Amygdala (tissue), 56 donors: ENCODE results near the gene FBXO47.

ENCODE experiments used
- DNase-seq, 56 donors: peaks; one replicate each; lab custom pipeline; 2025; lab: John Stamatoyannopoulos, UW

The FBXO47 gene

GRCh38 chr17:38908676-38909181 is 58.5 kb downstream of the FBXO47 start:
- DNase-seq: no peak

DNA sequence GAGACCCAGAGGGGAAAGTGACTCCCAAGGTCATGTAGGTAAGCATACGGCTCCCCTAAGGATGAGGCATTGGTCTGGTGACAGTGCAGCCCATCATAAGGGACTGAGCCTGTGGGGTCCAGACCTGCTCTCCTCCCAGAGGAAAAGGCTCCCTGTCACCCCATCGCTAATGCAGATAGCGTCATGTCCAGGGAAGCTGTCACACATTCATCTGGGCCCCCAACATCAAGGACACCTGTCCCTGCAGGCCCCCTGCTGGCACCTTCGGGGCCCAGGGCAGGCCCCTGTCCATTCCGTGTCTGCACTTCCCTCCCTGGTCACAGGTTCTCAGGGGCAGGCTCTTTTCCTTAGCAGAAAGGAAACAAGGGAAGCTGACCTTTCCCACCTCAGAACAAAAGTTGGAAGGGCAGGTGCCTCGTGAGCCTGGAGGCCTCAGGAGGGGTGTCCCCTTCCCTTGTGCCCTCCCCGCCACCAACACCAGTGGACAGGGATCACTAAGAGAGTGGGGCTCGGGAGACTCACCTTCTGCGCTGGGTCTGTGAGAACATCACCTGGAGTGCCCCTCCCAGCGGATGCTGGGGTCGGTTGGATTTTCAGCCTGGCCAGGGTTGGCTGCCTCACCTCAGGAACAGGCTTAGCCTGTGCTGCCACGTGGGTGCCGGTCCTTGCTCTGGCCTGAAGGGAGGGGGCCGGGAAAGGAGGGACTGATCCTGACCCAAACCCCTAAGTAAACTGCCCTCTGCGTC is 59.1 kb downstream of the FBXO47 start:
- no peak for DNase-seq

GRCh38 chr17:38906460-38907228 is 60.6 kb downstream of the FBXO47 start:
- no peak for DNase-seq

DNA sequence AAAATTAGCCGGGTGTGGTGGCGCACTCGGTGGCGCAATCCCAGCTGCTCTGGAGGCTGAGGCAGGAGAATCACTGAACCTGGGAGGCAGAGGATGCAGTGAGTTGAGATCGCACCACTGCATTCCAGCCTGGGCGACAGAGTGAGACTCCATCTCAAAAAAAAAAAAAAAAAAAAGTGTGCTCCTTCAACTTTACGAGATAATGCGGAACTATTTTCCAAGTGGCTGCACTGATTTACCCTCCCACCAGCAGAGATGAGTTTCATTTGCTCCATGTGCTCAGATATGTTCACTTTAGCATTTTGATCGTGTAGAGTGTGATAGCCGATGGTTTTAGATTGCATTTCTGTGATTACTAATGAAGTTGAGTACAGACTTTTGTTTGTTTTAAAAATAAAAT is 61.8 kb downstream of the FBXO47 start:
- DNase-seq: no peak

DNA sequence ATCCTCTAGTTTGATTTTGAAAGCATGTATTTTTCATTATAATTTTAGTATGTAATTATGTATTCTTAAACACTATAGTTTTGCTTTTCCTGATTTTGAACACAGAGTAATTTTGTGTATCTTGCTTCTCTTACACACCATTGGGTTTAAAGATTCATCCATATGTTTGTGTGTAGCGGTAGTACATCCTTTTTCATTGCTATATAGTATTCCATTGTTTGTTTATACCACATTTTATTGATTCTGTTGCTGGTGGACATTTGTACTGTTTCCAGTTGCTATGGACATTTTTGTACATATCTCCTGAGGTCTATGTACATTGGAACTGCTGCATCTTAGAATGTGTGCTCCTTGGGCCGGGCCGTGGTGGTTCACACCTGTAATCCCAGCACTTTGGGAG is 62.3 kb downstream of the FBXO47 start:
- DNase-seq: no peak

GRCh38 chr17:38903404-38903803 is 63.8 kb downstream of the FBXO47 start:
- no peak for DNase-seq

- peak in 3 of 56 donors; percentile 16 to 27 (median 24) for DNase-seq
Observed at GRCh38 chr17:38900978-38901656, 66.1 kb downstream of the FBXO47 start.

DNA sequence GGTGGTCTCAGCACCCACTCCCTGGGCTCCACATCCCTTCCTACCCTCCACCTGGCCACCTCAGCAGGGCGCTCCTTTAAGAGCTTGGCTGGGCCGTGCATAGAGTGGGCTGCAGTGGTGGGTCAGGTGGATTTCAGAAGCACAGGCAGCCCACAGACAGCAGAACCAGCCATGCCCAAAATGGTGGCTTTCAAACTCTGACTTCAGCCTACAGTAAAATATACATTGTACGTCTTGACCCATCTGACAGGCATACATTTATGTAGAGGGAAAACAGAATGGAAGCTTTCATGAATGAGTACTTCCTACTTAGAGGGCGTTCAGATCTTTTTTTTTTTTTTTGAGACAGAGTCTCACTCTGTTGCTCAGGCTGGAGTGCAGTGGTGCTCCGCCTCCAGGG is 67.8 kb downstream of the FBXO47 start:
- DNase-seq: no peak

DNA sequence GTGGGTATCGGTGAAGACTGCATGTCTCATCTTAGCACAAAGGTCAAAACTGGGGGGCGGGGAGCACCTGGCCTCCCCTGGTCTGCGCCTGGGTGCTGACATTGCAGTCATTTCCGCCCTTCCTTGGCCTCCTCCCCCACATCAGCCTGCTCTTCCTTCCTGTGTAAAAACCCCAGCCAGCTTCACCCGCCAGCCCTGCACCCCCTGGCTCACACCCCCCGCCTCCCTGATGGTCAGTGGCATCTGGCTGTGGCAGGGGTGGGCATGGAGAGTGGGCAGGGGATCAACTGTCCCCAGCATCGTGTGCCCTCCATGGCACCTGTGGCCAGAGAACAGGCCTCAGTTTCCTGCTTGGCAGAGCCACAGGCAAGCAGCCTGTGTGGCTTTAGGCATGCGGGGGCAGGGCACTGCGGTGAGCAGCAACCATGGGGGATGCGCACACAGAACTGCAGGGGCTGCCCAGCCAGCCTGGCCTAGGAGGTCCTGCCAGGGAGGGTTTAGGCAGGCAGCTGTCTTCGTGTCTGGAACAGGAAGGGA is 68.3 kb downstream of the FBXO47 start:
- DNase-seq: peak in 1 of 56 donors; percentile 30

- no peak for DNase-seq
Observed at GRCh38 chr17:38898291-38898679, 68.9 kb downstream of the FBXO47 start.

DNA sequence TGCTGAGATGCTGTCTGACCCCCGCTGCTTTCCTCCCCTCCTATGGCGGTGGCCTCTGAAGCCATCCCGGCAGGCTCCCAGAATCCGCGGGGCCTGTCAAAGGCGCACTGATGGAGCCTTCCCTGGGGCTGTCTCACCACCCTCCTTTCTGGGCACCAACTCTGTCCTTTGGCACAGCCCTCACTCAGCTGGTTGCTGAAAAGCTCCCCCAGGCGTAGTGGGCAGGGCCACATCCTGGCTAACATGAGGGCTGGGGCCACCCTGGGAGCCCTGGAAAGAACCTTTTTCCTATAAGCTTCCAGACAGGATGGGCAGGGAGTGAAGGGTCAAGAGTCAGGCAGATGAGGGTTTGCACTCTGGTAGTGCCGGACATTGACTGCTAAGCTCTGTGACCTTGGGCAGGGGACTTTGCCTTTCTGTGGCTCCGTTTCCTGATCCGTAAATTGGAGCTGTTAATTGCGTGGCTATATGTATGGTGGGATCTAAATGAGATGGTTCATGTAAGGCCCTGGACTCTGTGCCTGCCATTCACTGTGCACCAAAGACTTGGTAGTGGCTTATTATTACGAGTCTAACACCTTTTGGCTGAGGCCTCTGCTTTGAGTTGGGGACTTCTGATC is 69.4 kb downstream of the FBXO47 start:
- peak in 7 of 56 donors; percentile 12 to 49 (median 27) for DNase-seq

DNA sequence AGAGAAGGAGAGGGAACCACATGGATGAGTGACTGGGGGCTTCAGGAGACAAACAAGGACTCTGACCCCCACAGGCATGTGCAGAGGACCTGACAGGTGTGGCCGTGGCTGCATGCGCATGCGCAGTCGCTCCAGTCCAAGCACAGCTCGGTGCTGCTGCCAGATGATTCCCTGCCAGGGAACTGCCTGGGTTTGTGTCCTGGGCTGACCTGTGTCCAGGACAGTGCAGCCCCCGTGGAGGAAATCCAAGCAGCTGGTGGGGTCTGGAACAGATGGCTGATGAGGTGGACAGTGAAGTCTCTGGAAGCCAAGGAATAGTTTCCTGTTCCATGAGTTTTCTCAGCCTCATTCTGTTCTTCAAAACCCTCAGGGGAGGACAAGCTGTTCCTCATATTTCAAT is 70.0 kb downstream of the FBXO47 start:
- DNase-seq: peak in 8 of 56 donors; percentile 14 to 38 (median 28)

- DNase-seq: no peak
Observed at GRCh38 chr17:38896346-38896954, 70.8 kb downstream of the FBXO47 start.

GRCh38 chr17:38894276-38894675 is 72.9 kb downstream of the FBXO47 start:
- no peak for DNase-seq

DNA sequence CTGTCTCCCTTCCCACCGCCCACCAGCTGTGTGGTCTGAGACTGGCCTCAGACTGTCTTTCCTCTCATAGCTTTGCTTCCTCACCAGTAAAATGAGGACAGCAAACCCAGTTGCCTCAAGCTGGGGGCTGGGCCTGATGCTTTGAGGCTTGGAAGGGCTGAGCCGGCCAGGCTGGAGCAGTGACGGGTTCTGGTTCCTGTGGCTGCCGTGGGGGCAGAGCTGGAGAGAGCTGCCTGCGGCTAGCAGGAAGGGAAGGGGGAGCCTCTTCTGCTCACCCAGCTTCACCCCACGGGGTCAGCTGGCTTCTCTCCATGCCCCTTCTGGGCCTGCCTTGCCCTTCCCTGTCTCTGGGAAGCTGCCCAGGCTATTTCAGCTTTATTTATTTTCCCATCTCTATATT is 73.6 kb downstream of the FBXO47 start:
- DNase-seq: peak in 12 of 56 donors; percentile 9 to 52 (median 24)

- DNase-seq: no peak
Observed at GRCh38 chr17:38893113-38893512, 74.1 kb downstream of the FBXO47 start.

DNA sequence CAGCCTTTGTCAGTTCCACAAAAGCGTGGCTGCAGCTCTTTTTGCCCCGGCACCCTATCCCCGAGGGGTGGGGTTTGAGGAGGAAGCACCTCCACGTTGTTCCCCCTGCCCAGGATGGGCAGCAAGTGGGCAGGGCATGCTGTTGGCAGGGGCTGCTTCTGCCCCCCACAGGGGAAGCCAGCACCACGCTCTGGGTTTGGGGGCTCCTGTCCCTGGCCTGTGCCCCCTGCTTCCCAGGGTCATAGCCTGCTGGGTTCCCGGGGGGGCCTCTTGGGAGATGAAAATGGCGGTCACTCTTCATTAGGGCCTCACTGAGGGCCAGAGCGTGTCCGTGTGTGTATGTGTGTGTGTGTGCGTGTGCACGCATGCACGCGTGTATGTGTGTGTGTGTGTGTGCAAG is 74.6 kb downstream of the FBXO47 start:
- no peak for DNase-seq

GRCh38 chr17:38892083-38892482 is 75.1 kb downstream of the FBXO47 start:
- no peak for DNase-seq

DNA sequence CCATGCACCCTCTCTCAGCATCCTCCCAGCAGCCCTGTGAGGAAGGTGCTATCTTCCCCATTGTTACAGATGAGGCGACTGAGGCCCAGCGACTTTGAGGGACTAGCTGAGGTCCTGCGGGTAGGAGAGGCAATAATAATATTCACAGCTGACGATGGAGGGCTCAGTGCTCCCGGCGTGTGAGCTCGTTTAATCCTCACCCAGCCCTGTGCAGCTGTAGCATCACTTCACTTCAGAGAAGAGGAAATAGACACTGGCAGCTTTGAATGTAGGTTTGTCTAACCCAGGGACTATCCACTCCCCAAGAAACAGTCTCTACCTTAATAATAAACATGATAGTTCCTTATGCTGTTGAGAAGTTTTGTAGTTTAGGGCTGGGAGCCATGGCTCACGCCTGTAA is 75.8 kb downstream of the FBXO47 start:
- no peak for DNase-seq

DNA sequence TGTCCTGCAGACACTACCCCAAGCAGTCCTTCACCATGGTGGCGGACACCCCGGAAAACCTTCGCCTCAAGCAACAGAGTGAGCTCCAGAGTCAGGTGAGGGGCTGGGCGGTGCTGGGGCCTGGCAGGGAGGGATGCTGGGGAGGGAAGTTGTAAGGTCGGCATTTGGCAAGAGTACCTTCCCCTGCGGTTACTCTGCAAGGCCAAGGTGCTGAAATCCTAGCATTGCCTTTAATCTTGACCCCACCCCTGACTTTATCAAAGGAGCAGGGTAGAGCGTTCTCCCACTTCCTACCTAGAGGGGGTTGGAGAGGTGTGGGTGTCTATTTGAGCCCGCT is 76.8 kb downstream of the FBXO47 start:
- DNase-seq: no peak
